ENCODE measurements around the gene CTNNA2. TPM values are rescaled to one million over a fixed set of nuclear protein-coding genes. Genes with fewer than 3 reads are reported as not detected.

CTNNA2 gene
- polyA plus RNA-seq, 1 of the 3 experiments (the other 2 are of a cell fraction) = 0.30 TPM

DNA sequence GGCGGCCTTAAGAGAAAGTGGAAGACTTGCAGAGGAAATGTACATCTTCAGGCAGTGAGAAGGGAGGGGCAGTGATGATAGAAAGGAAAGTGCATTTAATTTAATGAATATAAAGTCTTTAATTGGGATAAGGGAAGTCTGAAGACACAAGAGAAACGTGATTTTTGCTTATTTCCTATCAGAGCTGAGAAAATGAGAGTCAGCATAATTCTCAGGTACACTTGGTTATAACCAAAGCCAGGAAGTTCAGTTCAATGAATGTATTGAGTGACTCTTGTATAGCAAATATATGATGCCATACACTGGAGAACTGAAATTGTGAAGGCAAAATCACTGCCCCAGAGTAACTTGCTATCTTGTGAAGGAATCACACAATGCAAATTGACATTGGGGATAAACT is 535.4 kb downstream of the CTNNA2 start (continued):
- TF ChIP-seq, protein P1, sequence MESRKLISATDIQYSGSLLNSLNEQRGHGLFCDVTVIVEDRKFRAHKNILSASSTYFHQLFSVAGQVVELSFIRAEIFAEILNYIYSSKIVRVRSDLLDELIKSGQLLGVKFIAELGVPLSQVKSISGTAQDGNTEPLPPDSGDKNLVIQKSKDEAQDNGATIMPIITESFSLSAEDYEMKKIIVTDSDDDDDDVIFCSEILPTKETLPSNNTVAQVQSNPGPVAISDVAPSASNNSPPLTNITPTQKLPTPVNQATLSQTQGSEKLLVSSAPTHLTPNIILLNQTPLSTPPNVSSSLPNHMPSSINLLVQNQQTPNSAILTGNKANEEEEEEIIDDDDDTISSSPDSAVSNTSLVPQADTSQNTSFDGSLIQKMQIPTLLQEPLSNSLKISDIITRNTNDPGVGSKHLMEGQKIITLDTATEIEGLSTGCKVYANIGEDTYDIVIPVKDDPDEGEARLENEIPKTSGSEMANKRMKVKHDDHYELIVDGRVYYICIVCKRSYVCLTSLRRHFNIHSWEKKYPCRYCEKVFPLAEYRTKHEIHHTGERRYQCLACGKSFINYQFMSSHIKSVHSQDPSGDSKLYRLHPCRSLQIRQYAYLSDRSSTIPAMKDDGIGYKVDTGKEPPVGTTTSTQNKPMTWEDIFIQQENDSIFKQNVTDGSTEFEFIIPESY (IDR thresholded peaks at IDR 0.05; ENCODE audit: borderline replicate concordance, low read depth) = no peak
- TF ChIP-seq TCF12 (IDR thresholded peaks at IDR 0.05) (no peak), FOXM1 (IDR thresholded peaks at IDR 0.05; ENCODE audit: low read depth) (no peak), SMC3 (IDR thresholded peaks at IDR 0.05; ENCODE audit: low read depth, low read length) (no peak)

DNA sequence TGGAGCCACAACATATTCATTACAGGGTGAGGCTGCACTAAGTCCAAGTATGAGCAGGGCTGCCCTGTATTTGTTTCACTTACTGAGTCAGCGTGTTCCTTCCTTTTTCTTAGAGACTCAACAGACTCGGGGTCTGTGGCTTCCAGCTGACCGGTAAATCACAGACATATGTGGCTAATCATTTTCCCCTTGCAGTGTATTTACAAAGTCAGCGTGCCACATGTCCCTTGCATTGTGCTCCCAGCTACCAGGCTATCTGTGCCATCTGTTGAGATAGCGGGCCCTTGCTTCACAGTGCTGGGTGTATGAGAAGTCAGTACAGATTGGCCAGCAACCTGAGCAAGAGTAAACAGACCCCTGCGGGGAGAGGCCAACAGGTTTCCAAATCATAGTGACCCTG is 537.4 kb downstream of the CTNNA2 start:
- Histone ChIP-seq H3K79me2 (ENCODE audit: insufficient read depth) (no peaks in the 10 kb centered on the region), H4K20me1 (ENCODE audit: insufficient read depth) (no peaks in the 10 kb centered on the region), H3F3A (replicated peaks; ENCODE audit: insufficient read depth) (no peaks in the 10 kb centered on the region), H3K9me3 (no peaks in the 10 kb centered on the region), H3K4me3 (ENCODE audit: low read depth in 2 of 2, low read length in 1 of 2) (no peak overlapping the region), H3K4me2 (no peak overlapping the region), H3K36me3 (replicated peaks in 1 of 2; ENCODE audit: control insufficient read depth in 1 of 2, insufficient read depth in 2 of 2, low read length in 1 of 2) (no peaks in the 10 kb centered on the region), H3K27me3 (ENCODE audit: insufficient read depth) (no peaks in the 10 kb centered on the region), H3K4me1 (ENCODE audit: control insufficient read depth in 1 of 2, insufficient read depth in 2 of 2, low read depth in 1 of 2, low read length in 1 of 2) (peaks cover 0 to 33% of the 10 kb centered on the region in 2 experiments; a peak in 3 of 4 replicates), H3K9ac (no peak overlapping the region), H3K9me2 (no peaks in the 10 kb centered on the region), H2AFZ (ENCODE audit: low read depth) (no peak overlapping the region), H3K27ac (ENCODE audit: low read depth in 2 of 2, low read length in 1 of 2) (peak overlapping the region in 1 of 2 experiments; percentile 89; a peak in 2 of 4 replicates)
- peak; percentile 75 for DNase-seq
- 9% methylated on average over 5 of the region's 6 CpGs for WGBS (ENCODE audit: low lambda C conversion rate)
- CTCF ChIA-PET = interaction anchor here (0.6 to 1.1 kb wide), 4 partner anchors 21 to 104 kb away, joined by 3 to 5 read pairs (median 3); no protein-coding TSS in a partner anchor
- POLR2A ChIA-PET = interaction anchor here (0.7 kb wide), 1 partner anchor 849 kb away, joined by 4 read pairs; no protein-coding TSS in a partner anchor
- TF ChIP-seq, protein P2, sequence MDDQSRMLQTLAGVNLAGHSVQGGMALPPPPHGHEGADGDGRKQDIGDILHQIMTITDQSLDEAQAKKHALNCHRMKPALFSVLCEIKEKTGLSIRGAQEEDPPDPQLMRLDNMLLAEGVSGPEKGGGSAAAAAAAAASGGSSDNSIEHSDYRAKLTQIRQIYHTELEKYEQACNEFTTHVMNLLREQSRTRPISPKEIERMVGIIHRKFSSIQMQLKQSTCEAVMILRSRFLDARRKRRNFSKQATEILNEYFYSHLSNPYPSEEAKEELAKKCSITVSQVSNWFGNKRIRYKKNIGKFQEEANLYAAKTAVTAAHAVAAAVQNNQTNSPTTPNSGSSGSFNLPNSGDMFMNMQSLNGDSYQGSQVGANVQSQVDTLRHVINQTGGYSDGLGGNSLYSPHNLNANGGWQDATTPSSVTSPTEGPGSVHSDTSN (IDR thresholded peaks at IDR 0.05) = no peak
- TF ChIP-seq RCOR1 (IDR thresholded peaks at IDR 0.05; ENCODE audit: low read length) = peak; percentile 98
- TF ChIP-seq, protein P3, sequence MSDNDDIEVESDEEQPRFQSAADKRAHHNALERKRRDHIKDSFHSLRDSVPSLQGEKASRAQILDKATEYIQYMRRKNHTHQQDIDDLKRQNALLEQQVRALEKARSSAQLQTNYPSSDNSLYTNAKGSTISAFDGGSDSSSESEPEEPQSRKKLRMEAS (IDR thresholded peaks at IDR 0.05; ENCODE audit: low read depth) = no peak
- TF ChIP-seq EP300 (IDR thresholded peaks at IDR 0.05; ENCODE audit: borderline replicate concordance in 1 of 2, low read depth in 1 of 2, low read length in 1 of 2) = peak in 1 of 2 experiments; percentile 93; a peak in 2 of 4 replicates
- TF ChIP-seq TCF12 (IDR thresholded peaks at IDR 0.05) = peak; percentile 64; the same call in 1 of the 2 replicates
- TF ChIP-seq POLR2AphosphoS5 (IDR thresholded peaks at IDR 0.05; ENCODE audit: low read depth, low read length) = peak; percentile 52
- no peak for TF ChIP-seq RXRA (IDR thresholded peaks at IDR 0.05; ENCODE audit: borderline replicate concordance, low read depth)
- TF ChIP-seq, protein P4, sequence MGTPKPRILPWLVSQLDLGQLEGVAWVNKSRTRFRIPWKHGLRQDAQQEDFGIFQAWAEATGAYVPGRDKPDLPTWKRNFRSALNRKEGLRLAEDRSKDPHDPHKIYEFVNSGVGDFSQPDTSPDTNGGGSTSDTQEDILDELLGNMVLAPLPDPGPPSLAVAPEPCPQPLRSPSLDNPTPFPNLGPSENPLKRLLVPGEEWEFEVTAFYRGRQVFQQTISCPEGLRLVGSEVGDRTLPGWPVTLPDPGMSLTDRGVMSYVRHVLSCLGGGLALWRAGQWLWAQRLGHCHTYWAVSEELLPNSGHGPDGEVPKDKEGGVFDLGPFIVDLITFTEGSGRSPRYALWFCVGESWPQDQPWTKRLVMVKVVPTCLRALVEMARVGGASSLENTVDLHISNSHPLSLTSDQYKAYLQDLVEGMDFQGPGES (IDR thresholded peaks at IDR 0.05; ENCODE audit: low read depth, low read length) = no peak
- TF ChIP-seq EZH2phosphoT487 (IDR thresholded peaks at IDR 0.05; ENCODE audit: borderline replicate concordance, low read depth) = no peak
- TF ChIP-seq MEF2A (IDR thresholded peaks at IDR 0.05; ENCODE audit: borderline replicate concordance, low read depth) = no peak
- no peak for TF ChIP-seq JUND (IDR thresholded peaks at IDR 0.05)
- TF ChIP-seq MXI1 (IDR thresholded peaks at IDR 0.05; ENCODE audit: low read depth, low read length) = peak; percentile 78; the same call in 1 of the 2 replicates
- TF ChIP-seq, protein P5, sequence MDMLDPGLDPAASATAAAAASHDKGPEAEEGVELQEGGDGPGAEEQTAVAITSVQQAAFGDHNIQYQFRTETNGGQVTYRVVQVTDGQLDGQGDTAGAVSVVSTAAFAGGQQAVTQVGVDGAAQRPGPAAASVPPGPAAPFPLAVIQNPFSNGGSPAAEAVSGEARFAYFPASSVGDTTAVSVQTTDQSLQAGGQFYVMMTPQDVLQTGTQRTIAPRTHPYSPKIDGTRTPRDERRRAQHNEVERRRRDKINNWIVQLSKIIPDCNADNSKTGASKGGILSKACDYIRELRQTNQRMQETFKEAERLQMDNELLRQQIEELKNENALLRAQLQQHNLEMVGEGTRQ (IDR thresholded peaks at IDR 0.05; ENCODE audit: borderline replicate concordance, low read depth, low read length) = peak; percentile 1; the same call in 1 of the 2 replicates
- no peak for TF ChIP-seq RFX5 (IDR thresholded peaks at IDR 0.05; ENCODE audit: low read length)
- TF ChIP-seq SIN3A (IDR thresholded peaks at IDR 0.05; ENCODE audit: borderline replicate concordance, low read depth, low read length) = no peak
- no peak for TF ChIP-seq YY1 (IDR thresholded peaks at IDR 0.05; ENCODE audit: low read depth)
- TF ChIP-seq TEAD4 (IDR thresholded peaks at IDR 0.05; ENCODE audit: borderline replicate concordance, insufficient read depth) = no peak
- no peak for TF ChIP-seq GABPA (IDR thresholded peaks at IDR 0.05; ENCODE audit: low read depth)
- no peak for TF ChIP-seq FOXM1 (IDR thresholded peaks at IDR 0.05; ENCODE audit: low read depth)
- TF ChIP-seq, protein P6, sequence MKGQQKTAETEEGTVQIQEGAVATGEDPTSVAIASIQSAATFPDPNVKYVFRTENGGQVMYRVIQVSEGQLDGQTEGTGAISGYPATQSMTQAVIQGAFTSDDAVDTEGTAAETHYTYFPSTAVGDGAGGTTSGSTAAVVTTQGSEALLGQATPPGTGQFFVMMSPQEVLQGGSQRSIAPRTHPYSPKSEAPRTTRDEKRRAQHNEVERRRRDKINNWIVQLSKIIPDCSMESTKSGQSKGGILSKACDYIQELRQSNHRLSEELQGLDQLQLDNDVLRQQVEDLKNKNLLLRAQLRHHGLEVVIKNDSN (IDR thresholded peaks at IDR 0.05; ENCODE audit: borderline replicate concordance, low read depth) = no peak
- no peak for TF ChIP-seq NFIC (IDR thresholded peaks at IDR 0.05; ENCODE audit: borderline replicate concordance)
- TF ChIP-seq NRF1 (IDR thresholded peaks at IDR 0.05; ENCODE audit: low read depth, low read length) = no peak
- no peak for TF ChIP-seq TAF1 (IDR thresholded peaks at IDR 0.05; ENCODE audit: borderline replicate concordance, low read depth, low read length)
- peak; percentile 99 for TF ChIP-seq FOXJ3 (CRISPR knock-in tag; IDR thresholded peaks at IDR 0.05)

Data from SK-N-SH (cell line).